Activated CD4-positive, alpha-beta memory T cell treated with anti-CD3 and anti-CD28 coated beads, Interleukin-2, amount 10 ng/mL, durations not matched to agents 7 days and 5 days (primary cell): ENCODE results near the gene AQP11. TPM values are rescaled to one million over a fixed set of nuclear protein-coding genes. Genes with fewer than 3 reads are reported as not detected.
A peak's percentile ranks its signal among the peaks of the same experiment; 100 is the strongest.
"Not testable (repeated sequence)": the region's sequence is repeated elsewhere in the genome, so short reads cannot be mapped to it uniquely, and the experiment has no call there.

Source experiments
- CTCF ChIA-PET: fragments of 350-600 bp; sonication (Branson Sonifier 250); formaldehyde crosslinking; loops from one replicate; lab custom pipeline; 2021; ENCODE audit warnings: antibody characterized with exemption, inconsistent platforms; lab: Charles Lee
- POLR2A ChIA-PET: fragments of 350-600 bp; sonication (Branson Sonifier 250); formaldehyde crosslinking; loops from one replicate; lab custom pipeline; 2021; ENCODE audit warnings: antibody characterized with exemption; lab: Charles Lee
- DNase-seq: peaks from one replicate; pipeline ENCODE4 v3.0.0-alpha.2; 2020
- H3K27ac Mint-ChIP-seq: one replicate; pipeline ENCODE4 v1.8.0; 2021; ENCODE audit warnings: mild to moderate bottlenecking, mixed read lengths
- H3K27me3 Mint-ChIP-seq: one replicate; pipeline ENCODE4 v1.8.0; 2021; ENCODE audit warnings: mixed read lengths
- H3K36me3 Mint-ChIP-seq: one replicate; pipeline ENCODE4 v1.8.0; 2021; ENCODE audit warnings: low read depth, mixed read lengths
- H3K4me1 Mint-ChIP-seq: one replicate; pipeline ENCODE4 v1.8.0; 2021; ENCODE audit warnings: mixed read lengths
- H3K4me3 Mint-ChIP-seq: one replicate; pipeline ENCODE4 v1.8.0; 2021; ENCODE audit warnings: mild to moderate bottlenecking, mixed read lengths
- H3K9me3 Mint-ChIP-seq: one replicate; pipeline ENCODE4 v1.8.0; 2021; ENCODE audit warnings: mixed read lengths
- total RNA-seq, 2 experiments: library from RNA; stranded (reverse); gene quantifications; one replicate each; pipeline ENCODE4 v1.2.3, GENCODE V29; 2021

AQP11 gene
- total RNA-seq = under 1 TPM; 0.60 to 0.78 TPM

- H3K4me3 Mint-ChIP-seq = peak within 1 kb of the TSS; percentile 78
- H3K9me3 Mint-ChIP-seq = no peaks in the 10 kb centered on the region
- H3K27ac Mint-ChIP-seq = peak within 1 kb of the TSS; percentile 27
- H3K27me3 Mint-ChIP-seq = no peaks in the 10 kb centered on the region
- peaks cover 25% of the 10 kb centered on the region for H3K4me1 Mint-ChIP-seq
- peak; percentile 61 for DNase-seq
- ChIA-PET POLR2A (interaction anchor here (0.7 to 1.4 kb wide), 3 partner anchors 10 to 29 kb away, joined by 3 to 7 read pairs (median 3); no protein-coding TSS in a partner anchor), CTCF (interaction anchor here (0.8 to 1.1 kb wide), 2 partner anchors 29 to 44 kb away, joined by 4 to 7 read pairs; no protein-coding TSS in a partner anchor)
- no peaks in the 10 kb centered on the region for H3K36me3 Mint-ChIP-seq
These were observed at the start of gene AQP11 for GRCh38 chr11:77589521-77590193. Gene AQP11 (plus strand): TSS chr11:77589953. CDS start chr11:77589993, 40 bp downstream.

- Mint-ChIP-seq H3K4me3 (no peak overlapping the region), H3K36me3 (no peaks in the 10 kb centered on the region), H3K27me3 (peaks cover 2% of the 10 kb centered on the region), H3K27ac (no peak overlapping the region), H3K4me1 (no peaks in the 10 kb centered on the region), H3K9me3 (no peaks in the 10 kb centered on the region)
- no peak for DNase-seq
- CTCF ChIA-PET = no interaction called here
- POLR2A ChIA-PET = no interaction called here
These were observed 47.5 kb upstream of the AQP11 start for GRCh38 chr11:77542296-77542695.

GRCh38 chr11:77547047-77547836 lies 42.5 kb upstream of the AQP11 start:
- Mint-ChIP-seq H3K4me1 (peaks cover 4% of the 10 kb centered on the region), H3K36me3 (no peaks in the 10 kb centered on the region), H3K27me3 (no peaks in the 10 kb centered on the region)

GRCh38 chr11:77547863-77548551 lies 41.7 kb upstream of the AQP11 start:
- Mint-ChIP-seq H3K27me3 (no peaks in the 10 kb centered on the region), H3K36me3 (no peaks in the 10 kb centered on the region), H3K9me3 (no peaks in the 10 kb centered on the region), H3K4me3 (no peak overlapping the region), H3K4me1 (peaks cover 4% of the 10 kb centered on the region), H3K27ac (no peak overlapping the region)
- DNase-seq = peak; percentile 18
- CTCF ChIA-PET = interaction anchor here (1.0 to 1.7 kb wide), 14 partner anchors 9 to 420 kb away, joined by 3 to 16 read pairs (median 4); partner anchors contain the start of gene MYO7A
- POLR2A ChIA-PET = no interaction called here

More at GRCh38 chr11:77547047-77547836, 42.5 kb upstream of the AQP11 start:
- Mint-ChIP-seq H3K9me3 (no peaks in the 10 kb centered on the region), H3K4me3 (no peak overlapping the region), H3K27ac (no peak overlapping the region)
- ChIA-PET CTCF (interaction anchor here (1.0 to 1.7 kb wide), 5 partner anchors 10 to 378 kb away, joined by 3 to 6 read pairs (median 4); no protein-coding TSS in a partner anchor), POLR2A (no interaction called here)
- DNase-seq = no peak

- ChIA-PET POLR2A (no interaction called here), CTCF (interaction anchor here (1.0 to 1.7 kb wide), 14 partner anchors 8 to 421 kb away, joined by 3 to 16 read pairs (median 4); partner anchors contain the start of gene MYO7A)
- Mint-ChIP-seq H3K4me1 (peaks cover 4% of the 10 kb centered on the region), H3K27ac (no peak overlapping the region), H3K36me3 (no peaks in the 10 kb centered on the region), H3K9me3 (no peaks in the 10 kb centered on the region), H3K4me3 (no peak overlapping the region), H3K27me3 (no peaks in the 10 kb centered on the region)
- no peak for DNase-seq
These were observed 41.0 kb upstream of the AQP11 start for GRCh38 chr11:77548552-77549445.

GRCh38 chr11:77551426-77551825 lies 38.3 kb upstream of the AQP11 start:
- POLR2A ChIA-PET, CTCF ChIA-PET, H3K27me3 Mint-ChIP-seq, H3K27ac Mint-ChIP-seq, H3K9me3 Mint-ChIP-seq, H3K4me3 Mint-ChIP-seq, H3K4me1 Mint-ChIP-seq, DNase-seq, H3K36me3 Mint-ChIP-seq: not testable (repeated sequence)

GRCh38 chr11:77557553-77557952 lies 32.2 kb upstream of the AQP11 start:
- Mint-ChIP-seq H3K4me3 (no peak overlapping the region), H3K27ac (no peak overlapping the region), H3K27me3 (peaks cover 3% of the 10 kb centered on the region), H3K36me3 (no peaks in the 10 kb centered on the region), H3K4me1 (no peaks in the 10 kb centered on the region), H3K9me3 (no peaks in the 10 kb centered on the region)
- POLR2A ChIA-PET = no interaction called here
- CTCF ChIA-PET = interaction anchor here (0.5 to 1.1 kb wide), 4 partner anchors 9 to 430 kb away, joined by 3 to 6 read pairs (median 4); partner anchors contain the start of gene MYO7A
- DNase-seq = no peak

- no peak overlapping the region for H3K27ac Mint-ChIP-seq
- no peak overlapping the region for H3K4me3 Mint-ChIP-seq
- ChIA-PET CTCF (no interaction called here), POLR2A (no interaction called here)
- no peaks in the 10 kb centered on the region for H3K4me1 Mint-ChIP-seq
- no peak for DNase-seq
- H3K27me3 Mint-ChIP-seq = peaks cover 4% of the 10 kb centered on the region
- H3K36me3 Mint-ChIP-seq = no peaks in the 10 kb centered on the region
- no peaks in the 10 kb centered on the region for H3K9me3 Mint-ChIP-seq
These were observed 31.4 kb upstream of the AQP11 start for GRCh38 chr11:77558380-77558779.

GRCh38 chr11:77559686-77560401 lies 29.9 kb upstream of the AQP11 start:
- no peaks in the 10 kb centered on the region for H3K9me3 Mint-ChIP-seq
- peaks cover 13% of the 10 kb centered on the region for H3K27me3 Mint-ChIP-seq
- no peak for DNase-seq
- no peaks in the 10 kb centered on the region for H3K36me3 Mint-ChIP-seq
- CTCF ChIA-PET = no interaction called here
- no peak overlapping the region for H3K27ac Mint-ChIP-seq
- no peak overlapping the region for H3K4me3 Mint-ChIP-seq
- H3K4me1 Mint-ChIP-seq = no peaks in the 10 kb centered on the region
- POLR2A ChIA-PET = no interaction called here

- no peaks in the 10 kb centered on the region for H3K4me1 Mint-ChIP-seq
- H3K9me3 Mint-ChIP-seq = no peaks in the 10 kb centered on the region
- H3K27me3 Mint-ChIP-seq = peaks cover 13% of the 10 kb centered on the region
- no peak overlapping the region for H3K4me3 Mint-ChIP-seq
- ChIA-PET CTCF (interaction anchor here (1.2 kb wide), 1 partner anchor 12 kb away, joined by 4 read pairs; no protein-coding TSS in a partner anchor), POLR2A (no interaction called here)
- no peaks in the 10 kb centered on the region for H3K36me3 Mint-ChIP-seq
- DNase-seq = no peak
- no peak overlapping the region for H3K27ac Mint-ChIP-seq
These were observed 29.1 kb upstream of the AQP11 start for GRCh38 chr11:77560605-77561004.

GRCh38 chr11:77561257-77561656 lies 28.5 kb upstream of the AQP11 start:
- POLR2A ChIA-PET = no interaction called here
- no peaks in the 10 kb centered on the region for H3K4me1 Mint-ChIP-seq
- H3K9me3 Mint-ChIP-seq = no peaks in the 10 kb centered on the region
- no peak for DNase-seq
- peaks cover 13% of the 10 kb centered on the region for H3K27me3 Mint-ChIP-seq
- CTCF ChIA-PET = interaction anchor here (1.2 kb wide), 1 partner anchor 13 kb away, joined by 4 read pairs; no protein-coding TSS in a partner anchor
- H3K36me3 Mint-ChIP-seq = no peaks in the 10 kb centered on the region
- no peak overlapping the region for H3K4me3 Mint-ChIP-seq
- no peak overlapping the region for H3K27ac Mint-ChIP-seq
